ENCODE measurements around the gene ILRUN. TPM values are rescaled to one million over a fixed set of nuclear protein-coding genes. Genes with fewer than 3 reads are reported as not detected.
A peak's percentile ranks its signal among the peaks of the same experiment; 100 is the strongest.
"Not testable (repeated sequence)": the region's sequence is repeated elsewhere in the genome, so short reads cannot be mapped to it uniquely, and the experiment has no call there.

ILRUN gene
- total RNA-seq, 1 donor from 2014 or later, result 49.0 TPM

DNA sequence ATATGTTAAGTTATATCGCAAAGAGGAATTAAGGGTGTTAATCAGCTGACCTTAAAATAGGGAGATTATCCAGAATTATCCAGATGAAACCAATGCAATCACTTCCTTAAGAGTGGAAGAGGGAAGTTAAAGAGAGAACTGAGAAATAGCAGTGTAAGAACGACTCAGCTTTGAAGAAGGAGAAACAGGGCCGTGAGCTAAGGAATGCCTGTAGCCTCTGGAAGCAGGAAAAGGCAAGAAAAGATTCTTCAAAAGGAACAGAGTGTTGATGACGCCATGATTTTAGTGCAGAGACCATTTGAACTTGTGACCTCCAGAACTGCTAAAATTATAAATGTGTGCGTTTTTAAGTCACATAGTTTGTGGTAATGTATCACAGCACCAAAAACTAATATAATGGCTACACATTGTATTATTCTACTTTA lies 32.7 kb downstream of the ILRUN start:
- ATAC-seq, result no peak

DNA sequence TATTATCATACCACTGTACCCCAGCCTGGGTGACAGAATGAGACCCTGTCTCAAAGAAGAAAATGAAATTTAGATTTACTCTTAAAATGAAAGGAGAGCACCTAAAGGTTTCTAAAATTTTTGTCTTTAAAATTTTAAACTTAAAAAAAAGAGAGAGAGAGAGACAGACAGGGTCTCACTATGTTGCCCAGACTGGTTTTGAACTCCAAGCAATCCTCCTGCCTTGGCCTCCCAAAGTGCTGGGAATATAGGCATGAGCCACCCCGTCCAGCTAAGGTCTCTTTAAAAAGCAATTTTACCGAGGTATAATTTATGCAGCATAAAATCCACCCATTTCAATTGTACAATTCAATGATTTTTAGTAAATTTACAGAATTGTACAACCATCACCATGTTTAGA lies 33.2 kb downstream of the ILRUN start:
- no peak for ATAC-seq

DNA sequence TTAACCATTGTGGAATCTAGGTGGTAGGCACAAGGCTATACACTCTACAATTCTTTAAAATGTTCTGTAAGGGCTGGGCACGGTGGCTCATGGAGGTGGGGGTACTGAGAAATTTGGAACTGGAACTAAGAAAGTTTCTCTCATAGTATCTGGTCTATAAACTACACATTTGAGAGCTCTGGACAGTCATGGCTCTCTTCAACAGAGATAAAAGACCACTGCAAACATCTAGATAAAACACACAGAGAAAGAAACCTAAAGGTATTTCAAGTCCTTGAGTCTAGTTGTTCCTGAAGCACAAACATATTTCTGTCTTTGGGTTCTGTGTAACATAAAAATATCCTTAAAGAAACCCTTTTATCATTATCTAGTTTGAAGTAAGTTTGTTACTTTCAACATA lies 35.2 kb downstream of the ILRUN start:
- no peak for ATAC-seq

DNA sequence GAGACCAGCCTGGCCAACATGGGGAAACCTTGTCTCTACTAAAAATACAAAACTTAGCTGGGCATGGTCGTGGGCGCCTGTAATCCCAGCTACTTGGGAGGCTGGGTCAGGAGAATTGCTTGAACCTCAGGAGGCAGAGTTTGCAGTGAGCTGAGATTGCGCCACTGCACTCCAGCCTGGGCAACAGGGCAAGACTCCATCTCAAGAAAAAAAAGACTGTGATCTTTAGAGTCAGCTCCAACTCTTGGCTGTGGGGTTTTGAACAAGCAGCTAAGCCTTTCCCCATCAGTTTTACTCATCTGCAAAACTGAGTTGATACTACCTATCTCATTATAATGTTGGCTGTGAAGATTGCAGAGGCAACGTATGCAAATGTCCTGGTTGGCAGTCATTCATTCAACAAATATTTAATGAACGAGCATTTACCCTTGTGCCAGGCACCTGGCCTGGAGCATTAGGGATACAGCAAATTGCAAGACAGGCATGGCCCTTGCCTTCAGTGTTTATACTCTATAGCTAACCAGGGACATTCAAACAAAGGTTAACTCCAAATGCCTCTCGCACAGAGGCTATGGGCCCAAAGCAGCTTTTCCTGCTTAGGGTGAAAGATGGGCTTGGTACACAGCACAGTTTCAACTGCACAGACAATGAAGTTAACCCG lies 37.8 kb downstream of the ILRUN start:
- no peak for ATAC-seq

DNA sequence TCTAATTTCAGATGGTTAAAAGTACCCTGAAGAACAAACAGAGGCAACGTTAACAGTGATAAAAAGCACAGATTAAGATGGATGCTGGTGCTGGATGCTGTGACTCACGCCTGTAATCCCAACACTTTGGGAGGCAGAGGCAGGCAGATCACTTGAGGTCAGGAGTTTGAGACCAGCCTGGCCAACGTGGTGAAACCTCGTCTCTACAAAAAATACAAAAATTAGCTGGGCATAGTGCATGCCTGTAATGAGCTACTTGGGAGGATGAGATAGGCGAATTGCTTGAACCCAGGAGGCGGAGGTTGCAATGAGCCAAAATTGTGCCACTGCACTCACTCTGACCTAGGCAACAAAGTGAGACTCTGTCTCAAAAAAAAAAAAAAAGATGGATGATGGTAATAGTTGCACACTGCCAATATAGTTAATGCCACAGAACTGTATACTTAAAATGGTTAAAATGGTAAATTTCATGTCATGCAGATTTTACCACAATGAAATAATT lies 38.5 kb downstream of the ILRUN start:
- ATAC-seq, result not testable (repeated sequence)

DNA sequence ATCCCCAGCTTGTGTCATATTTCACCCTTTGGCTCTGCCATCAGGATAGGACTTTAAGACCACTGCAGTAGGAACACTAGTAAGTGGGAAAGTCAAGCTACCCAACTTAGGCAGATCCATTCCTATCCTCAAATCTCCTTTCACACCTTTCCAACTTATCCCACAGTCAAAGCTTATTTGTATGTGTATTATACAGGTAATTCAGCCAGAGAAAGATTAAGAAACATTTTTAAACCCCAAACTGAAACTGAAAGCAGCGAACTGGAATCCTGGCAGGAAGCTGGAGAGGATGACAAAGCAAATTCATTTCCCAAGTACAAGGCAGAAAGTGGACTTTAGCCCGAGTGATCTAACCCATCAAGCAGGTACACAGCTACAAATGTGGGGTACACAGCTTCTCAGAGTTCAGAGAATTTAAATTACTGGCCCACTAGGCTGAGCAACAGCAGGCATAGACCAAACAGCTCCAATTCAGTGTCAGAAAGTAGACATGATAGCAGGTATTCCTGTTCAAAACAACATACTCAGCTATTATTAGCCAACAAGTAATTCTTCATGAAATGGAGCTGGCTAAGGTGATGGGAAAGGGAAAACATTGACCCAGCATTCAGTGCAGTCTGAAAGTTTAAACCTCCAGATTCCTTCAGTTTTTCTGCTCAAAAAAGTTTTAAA lies 39.1 kb downstream of the ILRUN start:
- ATAC-seq, result peak; percentile 66

DNA sequence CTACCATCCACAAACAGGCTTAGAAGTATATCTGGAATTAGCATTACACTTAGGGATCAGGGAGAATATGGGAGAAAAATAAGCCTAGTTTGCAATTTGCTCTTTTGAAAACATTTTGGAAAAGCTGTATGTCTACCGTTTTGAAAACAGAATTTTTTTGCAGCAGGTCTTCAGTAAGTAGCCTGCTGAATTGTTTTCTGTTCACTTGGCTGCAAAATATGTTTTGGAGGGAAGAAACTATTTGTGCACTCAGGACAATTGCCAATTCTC lies 39.6 kb downstream of the ILRUN start:
- ATAC-seq, result no peak

DNA sequence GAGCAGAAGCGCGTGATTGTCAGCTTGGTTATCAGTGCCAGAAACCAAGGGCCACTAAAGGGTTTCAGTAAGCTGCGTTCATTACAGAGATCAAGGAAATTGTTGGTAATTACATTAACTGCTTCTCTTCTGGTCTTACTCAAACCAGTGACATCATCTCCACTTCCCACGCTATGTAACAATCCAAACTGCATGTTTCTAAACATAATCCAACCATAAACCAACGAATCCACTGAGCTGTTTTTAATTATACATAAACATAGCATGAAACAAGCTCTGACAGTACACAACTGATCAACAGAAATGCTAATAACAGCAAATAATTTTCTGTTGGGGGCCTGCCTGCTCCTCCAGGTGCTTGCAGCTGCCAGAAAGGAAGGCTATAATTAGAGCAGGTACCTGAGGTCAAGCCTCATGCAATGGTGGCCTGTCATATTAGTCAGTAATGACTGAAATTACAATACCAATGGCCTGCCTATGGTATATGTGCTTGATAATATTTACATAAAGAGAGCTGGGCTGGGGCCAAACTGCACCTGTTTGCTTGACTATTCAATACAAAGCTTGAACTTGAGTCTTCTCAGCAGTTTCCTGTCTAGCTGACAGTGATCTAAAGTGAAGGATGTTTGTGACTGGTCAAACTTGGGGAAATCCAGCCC lies 40.1 kb downstream of the ILRUN start:
- peak; percentile 73 for ATAC-seq

DNA sequence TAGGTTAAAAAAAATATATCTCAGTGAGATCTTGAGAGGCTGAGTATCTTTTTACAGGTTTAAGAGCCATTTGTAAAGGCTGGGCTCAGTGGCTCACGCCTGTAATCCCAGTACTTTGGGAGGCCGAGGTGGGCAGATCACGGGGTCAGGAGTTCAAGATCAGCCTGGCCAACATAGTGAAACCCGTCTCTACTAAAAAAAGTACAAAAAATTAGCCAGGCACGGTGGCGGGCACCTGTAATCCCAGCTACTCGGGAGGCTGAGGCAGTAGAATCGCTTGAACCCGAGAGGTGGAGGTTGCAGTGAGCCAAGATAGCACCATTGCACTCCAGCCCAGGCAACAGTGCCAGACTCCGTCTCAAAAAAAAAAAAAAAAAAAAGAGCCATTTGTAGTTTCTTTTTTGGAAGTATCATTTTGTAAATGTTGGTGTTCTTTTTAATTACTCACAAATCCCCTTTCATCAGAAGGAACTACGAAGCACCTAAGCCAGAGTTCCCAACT lies 40.6 kb downstream of the ILRUN start:
- not testable (repeated sequence) for ATAC-seq

DNA sequence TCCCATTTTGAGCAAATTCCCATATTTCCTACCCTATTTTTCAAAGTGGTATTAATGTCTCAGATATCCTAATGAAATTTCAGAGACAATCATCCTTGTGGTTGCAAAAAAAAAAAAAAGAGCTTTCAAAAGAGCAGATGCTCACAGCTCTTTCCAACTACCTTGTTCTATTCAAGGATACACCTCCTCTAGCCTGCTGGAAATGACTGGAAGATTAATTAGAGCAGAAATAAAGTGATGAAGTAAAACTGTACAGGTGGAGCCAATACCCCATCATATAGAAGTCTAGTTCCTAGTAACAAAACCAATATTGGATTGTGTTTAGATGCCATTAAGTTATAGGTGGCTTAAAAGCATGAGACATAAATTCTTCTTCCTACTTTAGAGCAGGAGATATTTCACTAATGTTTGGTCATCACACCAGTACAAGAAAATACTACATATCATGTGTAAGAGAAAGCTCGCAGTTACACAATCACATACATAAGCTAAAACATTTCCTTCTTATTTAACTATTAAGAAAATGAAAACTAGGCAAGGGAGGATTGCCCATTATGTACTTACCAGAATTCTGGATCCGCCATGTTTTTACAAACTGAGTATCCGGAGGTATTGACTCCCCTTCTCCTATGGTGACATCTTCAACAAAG lies 42.4 kb downstream of the ILRUN start:
- ATAC-seq, result no peak

DNA sequence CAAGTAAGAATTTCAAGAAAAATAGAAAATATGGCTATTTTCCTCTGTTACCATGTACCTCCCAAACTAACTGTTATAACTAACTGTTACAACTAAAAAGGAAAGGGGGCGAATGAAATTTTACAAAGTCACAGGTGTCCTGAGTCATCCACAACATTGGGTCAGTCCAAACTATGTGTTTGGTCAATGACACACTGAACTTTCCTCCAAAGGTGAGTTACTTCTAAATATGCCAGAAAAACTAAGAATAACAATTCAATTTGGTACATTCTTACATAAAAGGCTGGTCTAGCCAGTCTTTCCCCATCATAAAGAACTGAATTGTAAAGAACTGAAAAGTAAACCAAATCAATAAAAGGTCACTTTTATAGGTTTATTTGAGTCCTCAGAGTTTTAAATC lies 44.3 kb downstream of the ILRUN start:
- ATAC-seq, result no peak

DNA sequence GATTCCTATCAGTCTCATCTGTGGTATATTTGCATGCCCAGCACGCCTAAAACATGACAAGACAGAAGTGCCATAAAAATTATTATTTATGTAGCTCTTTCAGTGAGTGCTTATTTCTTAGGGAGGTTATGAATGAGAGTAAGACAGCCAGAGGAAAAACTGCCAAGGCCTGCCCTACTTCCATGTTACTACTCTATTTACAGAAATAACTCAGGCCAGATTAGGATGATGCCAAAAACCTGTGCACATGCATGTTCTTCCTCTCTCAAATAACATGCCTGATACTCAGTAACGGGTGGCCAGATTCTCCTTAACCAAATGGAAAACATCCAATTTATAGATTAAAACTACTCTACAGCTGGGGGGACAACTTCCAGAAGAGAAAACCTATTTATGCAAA lies 45.7 kb downstream of the ILRUN start:
- ATAC-seq, result no peak

DNA sequence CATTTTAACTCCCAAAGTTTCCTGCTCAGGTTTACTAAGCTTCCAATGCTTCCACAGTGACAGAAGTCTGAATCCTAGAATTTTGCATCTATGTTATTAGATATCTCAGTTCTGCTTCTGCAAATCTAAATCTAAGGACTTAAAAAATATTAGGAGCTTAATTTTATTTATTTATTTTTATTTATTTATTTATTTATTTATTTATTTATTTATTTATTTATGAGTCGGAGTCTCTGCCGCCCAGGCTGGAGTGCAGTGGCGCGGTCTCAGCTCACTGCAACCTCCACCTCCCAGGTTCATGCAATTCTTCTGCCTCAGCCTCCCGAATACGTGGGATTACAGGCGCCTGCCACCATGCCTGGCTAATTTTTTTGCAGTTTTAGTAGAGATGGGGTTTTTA lies 46.3 kb downstream of the ILRUN start:
- ATAC-seq, result not testable (repeated sequence)

DNA sequence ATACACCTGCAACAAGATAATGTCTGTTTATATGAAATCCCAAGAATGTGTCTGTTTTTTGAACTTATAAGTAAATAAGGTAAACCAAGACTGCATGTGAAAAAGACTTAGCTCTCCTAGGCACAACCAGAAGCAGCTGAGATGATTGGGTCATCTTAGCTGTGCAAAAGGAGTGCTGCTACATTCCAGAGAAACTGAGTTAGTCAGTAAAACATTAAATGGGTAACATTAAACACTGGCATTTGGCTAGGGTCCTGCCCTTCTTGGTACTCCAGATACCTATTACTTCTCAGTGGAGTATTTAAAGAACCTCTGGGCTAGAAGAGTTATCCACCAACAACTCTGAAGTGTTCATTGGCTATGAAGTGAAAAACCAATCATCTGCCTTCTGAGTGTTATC lies 47.8 kb downstream of the ILRUN start:
- no peak for ATAC-seq

Other genes starting within 250 kb of the ILRUN start
- not detected for gene PACSIN1, start 230.7 kb downstream of the ILRUN start, total RNA-seq
- gene SPDEF, start 140.4 kb downstream of the ILRUN start, total RNA-seq, result 0.44 TPM
- 63.4 TPM for gene SNRPC, start 60.7 kb upstream of the ILRUN start, total RNA-seq
- gene BLTP3A, start 95.3 kb upstream of the ILRUN start, total RNA-seq, result 8.1 TPM
- 20.0 TPM for gene TAF11, start 191.3 kb upstream of the ILRUN start, total RNA-seq
- 13.6 TPM for gene ANKS1A, start 192.5 kb upstream of the ILRUN start, total RNA-seq

Measured in esophagus mucosa (tissue), 1 donor.